WERI-Rb-1 (cell line): Measurements from ENCODE around the gene JAK2.
A peak's percentile ranks its signal among the peaks of the same experiment; 100 is the strongest.

Experiments used
- DNase-seq: peaks from one replicate; pipeline ENCODE4 v3.0.0-alpha.2; 2020
- H3K27ac ChIP-seq: fragments of 250-450 bp; sonication (Bioruptor Pico); 2 replicates; pipeline ENCODE4 v1.5.1; 2020; ENCODE audit warnings: mild to moderate bottlenecking, moderate library complexity
- H3K27me3 ChIP-seq: fragments of 250-450 bp; sonication (Bioruptor Pico); 2 replicates; pipeline ENCODE4 v1.5.1; 2021; ENCODE audit warnings: mild to moderate bottlenecking, low read depth, moderate library complexity; ENCODE audit not compliant: insufficient read depth, severe bottlenecking
- H3K36me3 ChIP-seq: fragments of 250-450 bp; sonication (Bioruptor Pico); 2 replicates; pipeline ENCODE4 v1.5.1; 2020; ENCODE audit warnings: mild to moderate bottlenecking, moderate library complexity
- H3K4me3 ChIP-seq: 2 replicates; pipeline ENCODE4 v1.5.1; 2011; ENCODE audit warnings: low read depth, mild to moderate bottlenecking, control low read depth, low read length
- H3K9me3 ChIP-seq: fragments of 250-450 bp; sonication (Bioruptor Pico); 2 replicates; pipeline ENCODE4 v1.5.1; 2021; ENCODE audit warnings: mild to moderate bottlenecking, moderate library complexity; ENCODE audit not compliant: severe bottlenecking
- TF ChIP-seq, protein P1 (sequence below): IDR thresholded peaks from 2 replicates; pipeline ENCODE4 v1.5.1; 2011; ENCODE audit warnings: low read depth, mild to moderate bottlenecking, control low read depth, inconsistent platforms, low read length

JAK2 gene

DNA sequence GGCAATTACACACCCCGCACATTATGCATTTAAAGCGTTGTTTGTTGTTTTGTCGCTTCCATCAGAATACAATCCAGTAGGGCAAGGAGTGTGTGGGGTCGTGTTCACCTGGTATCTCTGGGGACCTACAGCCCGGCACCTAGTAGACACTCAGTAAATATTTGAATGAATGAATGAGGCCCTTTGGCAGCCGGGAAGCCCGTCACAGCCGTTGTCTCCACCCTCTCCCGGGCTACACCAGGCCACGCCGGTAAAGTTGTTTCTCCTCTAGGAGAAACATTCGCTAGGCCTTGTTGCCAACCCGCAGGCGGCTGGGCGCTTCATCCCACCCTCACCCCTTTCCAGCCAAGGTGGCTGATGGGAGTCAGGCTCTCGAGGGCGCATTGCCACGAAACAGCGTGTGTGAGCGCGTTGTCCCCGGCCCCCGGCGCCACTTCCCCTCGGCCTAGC is 876 bp upstream of the JAK2 start:
- peak; percentile 54 for DNase-seq
- TF ChIP-seq, protein P1, sequence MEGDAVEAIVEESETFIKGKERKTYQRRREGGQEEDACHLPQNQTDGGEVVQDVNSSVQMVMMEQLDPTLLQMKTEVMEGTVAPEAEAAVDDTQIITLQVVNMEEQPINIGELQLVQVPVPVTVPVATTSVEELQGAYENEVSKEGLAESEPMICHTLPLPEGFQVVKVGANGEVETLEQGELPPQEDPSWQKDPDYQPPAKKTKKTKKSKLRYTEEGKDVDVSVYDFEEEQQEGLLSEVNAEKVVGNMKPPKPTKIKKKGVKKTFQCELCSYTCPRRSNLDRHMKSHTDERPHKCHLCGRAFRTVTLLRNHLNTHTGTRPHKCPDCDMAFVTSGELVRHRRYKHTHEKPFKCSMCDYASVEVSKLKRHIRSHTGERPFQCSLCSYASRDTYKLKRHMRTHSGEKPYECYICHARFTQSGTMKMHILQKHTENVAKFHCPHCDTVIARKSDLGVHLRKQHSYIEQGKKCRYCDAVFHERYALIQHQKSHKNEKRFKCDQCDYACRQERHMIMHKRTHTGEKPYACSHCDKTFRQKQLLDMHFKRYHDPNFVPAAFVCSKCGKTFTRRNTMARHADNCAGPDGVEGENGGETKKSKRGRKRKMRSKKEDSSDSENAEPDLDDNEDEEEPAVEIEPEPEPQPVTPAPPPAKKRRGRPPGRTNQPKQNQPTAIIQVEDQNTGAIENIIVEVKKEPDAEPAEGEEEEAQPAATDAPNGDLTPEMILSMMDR = no peak
- Histone ChIP-seq H3K27me3 (no peaks in the 10 kb centered on the region), H3K36me3 (peaks cover 4% of the 10 kb centered on the region; the same call in 1 of the 2 replicates), H3K4me3 (peak overlapping the region; percentile 83), H3K9me3 (no peaks in the 10 kb centered on the region), H3K27ac (peak overlapping the region; percentile 93)

DNA sequence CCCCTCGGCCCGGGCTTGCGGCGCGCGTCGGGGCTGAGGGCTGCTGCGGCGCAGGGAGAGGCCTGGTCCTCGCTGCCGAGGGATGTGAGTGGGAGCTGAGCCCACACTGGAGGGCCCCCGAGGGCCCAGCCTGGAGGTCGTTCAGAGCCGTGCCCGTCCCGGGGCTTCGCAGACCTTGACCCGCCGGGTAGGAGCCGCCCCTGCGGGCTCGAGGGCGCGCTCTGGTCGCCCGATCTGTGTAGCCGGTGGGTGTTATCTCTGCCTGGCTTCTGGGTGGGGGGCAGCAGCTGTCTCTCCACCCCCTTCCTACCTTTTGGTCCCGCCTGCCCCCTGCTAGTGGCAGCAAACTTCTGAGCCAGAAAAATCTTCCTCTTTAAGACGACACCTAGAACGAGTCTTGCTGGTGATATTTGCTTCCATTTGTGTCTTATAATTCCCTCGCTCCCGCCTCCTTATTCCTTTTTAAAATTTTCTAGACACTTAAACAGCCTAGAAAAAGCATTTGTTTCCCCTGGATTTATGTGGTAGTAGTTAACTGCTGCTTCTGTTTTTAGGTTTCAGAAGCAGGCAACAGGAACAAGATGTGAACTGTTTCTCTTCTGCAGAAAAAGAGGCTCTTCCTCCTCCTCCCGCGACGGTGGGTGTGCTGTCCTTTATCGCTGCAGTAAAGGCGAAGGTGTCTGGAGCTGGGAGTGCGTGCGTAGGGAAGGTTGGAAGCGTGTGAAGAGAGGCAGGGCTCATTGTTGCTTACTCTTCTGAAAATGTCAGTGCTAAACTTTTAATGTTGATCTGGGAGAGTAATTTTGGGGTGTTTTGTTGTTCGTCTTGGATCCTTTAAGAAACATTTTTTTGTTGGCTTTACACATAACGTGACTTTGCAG is 554 bp downstream of the JAK2 start:
- H3K27ac ChIP-seq = peak overlapping the region; percentile 93
- TF ChIP-seq, protein P1 = no peak
- DNase-seq = peak; percentile 64
- no peaks in the 10 kb centered on the region for H3K27me3 ChIP-seq
- no peaks in the 10 kb centered on the region for H3K9me3 ChIP-seq
- H3K36me3 ChIP-seq = peaks cover 4% of the 10 kb centered on the region; the same call in 1 of the 2 replicates
- peak overlapping the region; percentile 83 for H3K4me3 ChIP-seq

DNA sequence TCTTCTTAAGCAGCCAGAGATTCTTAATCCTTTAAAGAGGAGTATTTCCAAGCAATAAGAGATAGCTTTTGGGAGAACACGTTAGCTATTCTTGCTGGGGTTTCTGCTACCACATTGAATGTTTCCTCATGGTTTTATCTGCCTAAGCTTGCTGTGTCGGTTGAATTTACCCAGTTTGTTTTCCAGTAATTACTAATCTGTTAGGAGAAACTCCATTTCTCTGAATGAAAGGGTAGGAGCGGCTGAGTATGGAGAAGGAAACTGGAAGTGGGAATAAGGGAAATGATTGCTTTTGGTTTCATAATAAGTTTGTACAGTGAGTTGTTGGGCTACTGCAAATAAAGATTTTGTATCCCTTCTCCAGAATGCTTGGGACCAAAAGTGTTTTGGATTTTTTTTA is 1.2 kb downstream of the JAK2 start:
- Histone ChIP-seq H3K36me3 (peaks cover 4% of the 10 kb centered on the region; the same call in 1 of the 2 replicates), H3K27me3 (no peaks in the 10 kb centered on the region), H3K9me3 (no peaks in the 10 kb centered on the region), H3K4me3 (peak overlapping the region; percentile 83), H3K27ac (no peak overlapping the region)
- TF ChIP-seq, protein P1 = no peak
- no peak for DNase-seq

DNA sequence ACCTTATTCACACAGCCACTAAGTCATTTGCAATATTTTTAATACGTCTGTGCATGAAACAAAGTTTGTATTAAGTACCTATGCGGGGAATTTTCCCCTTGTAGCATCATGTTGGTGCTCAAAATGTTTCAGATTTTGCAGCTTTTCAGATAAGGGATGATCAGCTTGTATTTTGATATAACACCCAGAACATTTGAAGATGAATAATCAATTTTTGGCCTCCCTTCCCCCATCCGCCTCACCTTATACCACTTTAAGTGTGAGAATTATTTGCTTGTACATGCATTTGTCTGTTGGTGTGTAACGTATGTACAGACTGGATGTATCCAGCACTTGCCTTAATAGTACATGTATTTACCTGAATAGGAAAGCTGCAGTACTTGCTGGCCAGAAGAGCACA is 1.7 kb downstream of the JAK2 start:
- H3K4me3 ChIP-seq = no peak overlapping the region

DNA sequence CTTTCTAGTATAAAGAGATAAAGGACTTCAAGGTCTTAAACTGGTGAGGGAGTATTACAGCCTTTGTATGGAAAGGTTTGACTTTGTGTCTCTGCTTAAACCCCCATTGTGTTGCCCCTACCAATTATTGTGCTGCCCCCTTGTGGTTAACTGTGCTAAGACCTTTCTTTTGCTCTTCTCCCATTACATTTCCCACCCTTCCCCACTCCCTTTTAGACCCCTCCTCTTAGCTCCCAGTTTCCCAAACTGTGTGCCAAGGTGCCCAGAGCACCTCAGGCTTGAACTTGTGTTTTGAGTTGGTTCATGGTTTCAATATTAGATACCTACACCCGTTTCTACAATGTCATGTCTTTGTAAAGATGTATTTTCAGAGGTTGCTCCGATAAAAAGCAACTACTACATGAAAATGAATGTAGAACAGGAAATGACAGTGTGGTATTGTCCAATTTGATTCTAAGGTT is 2.9 kb downstream of the JAK2 start:
- H3K9me3 ChIP-seq = peaks cover 2% of the 10 kb centered on the region
- DNase-seq = peak; percentile 72
- no peaks in the 10 kb centered on the region for H3K27me3 ChIP-seq
- H3K36me3 ChIP-seq = peaks cover 11% of the 10 kb centered on the region
- H3K4me3 ChIP-seq = no peak overlapping the region
- TF ChIP-seq, protein P1 = peak; percentile 69
- no peak overlapping the region for H3K27ac ChIP-seq

More for the DNA sequence above, 1.7 kb downstream of the JAK2 start:
- no peaks in the 10 kb centered on the region for H3K9me3 ChIP-seq
- H3K27ac ChIP-seq = no peak overlapping the region
- DNase-seq = no peak
- H3K36me3 ChIP-seq = peaks cover 5% of the 10 kb centered on the region
- TF ChIP-seq, protein P1 = no peak
- no peaks in the 10 kb centered on the region for H3K27me3 ChIP-seq
